GM15510 (cell line): ENCODE results near the gene TPR.

Experiments used
- POLR2A ChIP-seq: IDR thresholded peaks from 3 replicates; pipeline ENCODE4 v1.6.1; 2011; ENCODE audit warnings: borderline replicate concordance; ENCODE audit not compliant: insufficient read length; ENCODE audit errors: extremely low read depth

The TPR gene

DNA sequence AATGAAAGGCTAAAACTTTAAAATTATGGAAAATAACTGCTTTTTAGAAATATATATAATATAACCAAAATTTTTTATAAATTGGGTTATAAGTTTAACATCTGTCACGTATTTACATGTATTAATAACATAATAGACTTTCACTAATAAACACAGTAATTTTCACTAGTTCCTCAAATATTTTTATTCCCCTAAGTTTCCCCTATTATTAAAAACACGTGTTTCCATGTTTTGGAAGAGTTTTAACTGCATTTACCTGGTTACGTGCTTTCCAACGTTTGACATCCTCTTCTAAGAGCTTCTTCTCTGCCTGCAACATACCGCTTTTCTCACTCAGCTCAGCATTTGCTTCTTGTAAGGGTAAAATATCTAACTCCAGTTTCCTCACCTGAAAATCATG lies 34.3 kb downstream of the TPR start:
- no peak for TF ChIP-seq POLR2A

DNA sequence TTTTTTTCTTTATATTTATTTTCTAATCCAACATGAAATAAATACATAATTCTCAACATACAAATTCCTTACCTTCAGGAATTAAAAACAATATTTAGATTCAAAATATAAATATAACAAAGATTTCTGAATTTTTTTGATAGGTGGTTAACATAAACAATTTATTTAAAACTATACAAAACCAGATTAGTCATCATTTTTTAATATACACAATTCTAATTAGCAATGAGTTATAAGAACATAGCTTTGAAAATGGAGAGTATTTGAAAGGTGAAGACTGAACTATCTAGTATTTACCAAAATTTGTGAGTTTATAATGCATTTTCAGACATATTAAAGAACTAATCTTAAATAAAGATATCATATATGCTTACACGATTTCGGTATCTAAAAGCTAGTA lies 37.5 kb downstream of the TPR start:
- TF ChIP-seq POLR2A = no peak

DNA sequence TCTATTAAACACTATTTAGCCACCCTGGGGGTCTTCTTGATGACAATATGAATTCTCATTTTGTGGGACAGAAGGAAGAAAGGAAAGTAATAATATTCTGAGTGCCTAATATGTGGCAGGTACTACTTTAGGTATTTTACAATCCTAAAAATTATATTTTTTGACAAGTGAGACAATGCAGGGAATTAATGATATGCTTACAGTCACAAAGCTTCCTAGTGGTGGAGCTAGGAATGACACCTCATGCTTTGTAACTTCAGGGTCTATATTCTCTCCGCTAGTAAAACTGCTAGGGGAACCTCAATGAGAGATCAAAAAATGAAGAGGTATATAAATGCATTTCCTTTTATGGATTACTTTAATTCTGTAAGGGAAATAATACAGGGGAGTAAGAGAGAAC lies 44.3 kb downstream of the TPR start:
- TF ChIP-seq POLR2A = no peak

DNA sequence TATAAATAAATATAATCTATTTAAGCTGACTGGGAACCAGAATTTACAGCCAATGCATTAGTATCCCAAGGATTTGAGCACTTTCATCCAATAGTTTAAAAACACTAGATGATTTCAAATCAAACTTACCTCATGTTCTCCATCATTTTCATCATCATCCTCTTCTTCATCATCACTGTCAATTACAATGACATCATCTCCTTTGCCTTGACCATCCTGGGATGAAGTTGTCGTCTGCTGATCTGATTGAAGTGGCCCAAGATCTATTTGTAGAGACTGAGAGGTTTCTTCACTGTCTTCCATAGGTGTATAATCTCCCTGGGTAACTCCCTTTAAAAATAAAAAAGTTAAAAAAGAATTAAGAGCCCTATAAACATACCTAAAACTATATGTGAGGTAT lies 47.7 kb downstream of the TPR start:
- no peak for TF ChIP-seq POLR2A

DNA sequence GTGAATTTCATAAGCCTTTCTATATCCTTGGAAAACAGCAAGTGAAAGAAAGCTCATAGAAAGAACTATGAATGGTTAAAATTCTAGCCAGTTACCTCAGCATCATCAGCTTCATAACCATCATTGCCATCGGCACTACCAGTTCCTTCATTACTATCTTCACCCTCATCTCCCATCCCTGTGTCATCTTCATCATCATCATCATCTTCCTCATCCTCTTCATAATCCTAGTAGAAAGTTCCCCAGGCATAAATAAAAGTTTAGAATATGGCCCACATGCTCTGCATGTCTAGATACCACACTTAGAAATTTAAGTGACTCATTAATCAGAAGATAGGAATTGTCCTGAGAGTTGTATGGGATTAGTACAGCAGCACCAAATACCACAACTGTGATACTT lies 49.0 kb downstream of the TPR start:
- TF ChIP-seq POLR2A = no peak

DNA sequence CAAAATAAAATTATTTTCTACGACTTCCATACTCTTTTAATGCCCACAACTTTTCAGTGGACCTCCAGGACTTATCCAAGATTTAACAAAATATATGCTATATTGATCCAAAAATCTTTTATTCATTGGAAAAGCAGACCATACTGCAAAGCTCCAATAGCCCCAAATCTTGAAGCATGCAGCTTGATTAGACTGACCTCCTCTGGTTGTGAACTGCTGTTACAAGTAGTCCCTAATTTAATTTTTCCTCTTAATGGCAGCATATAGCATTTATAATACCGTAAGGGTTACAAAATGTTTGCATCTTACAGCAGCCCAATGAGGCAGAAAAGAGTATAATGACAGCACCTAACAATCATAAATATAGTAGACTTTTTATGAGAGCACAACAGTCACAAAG lies 49.8 kb downstream of the TPR start:
- no peak for TF ChIP-seq POLR2A

DNA sequence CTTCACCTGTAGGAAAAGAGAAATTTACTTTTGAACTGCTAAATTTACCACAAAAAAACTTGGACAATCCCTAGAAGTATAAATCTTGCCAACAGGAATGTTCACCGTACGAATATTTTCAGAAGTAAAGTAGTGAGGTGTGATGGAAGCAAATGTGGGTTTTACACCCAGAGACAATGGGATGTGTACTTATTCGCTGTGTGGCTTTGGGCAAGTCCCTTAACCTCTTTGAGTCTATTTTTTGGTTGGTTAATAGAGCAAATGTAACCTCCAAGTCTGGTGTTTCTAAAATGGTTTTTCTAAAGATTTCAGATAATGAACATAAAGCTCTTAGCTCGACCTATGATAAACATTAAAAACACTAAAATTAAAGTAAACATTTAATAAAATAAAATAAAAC lies 51.2 kb downstream of the TPR start:
- no peak for TF ChIP-seq POLR2A

DNA sequence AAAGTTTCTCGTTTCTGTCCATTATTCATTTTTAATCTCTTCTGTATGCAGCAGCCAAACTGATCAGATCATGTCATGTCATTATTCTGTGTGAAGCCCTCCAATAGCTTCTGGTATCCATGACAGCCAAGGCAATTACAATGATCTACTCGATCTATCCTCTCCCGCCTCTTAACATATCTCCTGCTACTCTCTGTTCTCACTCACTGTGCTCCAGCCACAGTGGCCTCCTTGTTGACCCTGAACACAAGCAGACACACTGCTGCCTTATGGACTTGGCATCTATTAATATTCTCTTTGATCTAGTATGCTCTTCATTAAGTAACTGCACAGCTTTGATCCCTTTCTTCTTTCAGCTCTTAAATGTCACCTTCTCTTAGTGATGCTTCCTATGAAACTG lies 59.5 kb downstream of the TPR start:
- TF ChIP-seq POLR2A = no peak

DNA sequence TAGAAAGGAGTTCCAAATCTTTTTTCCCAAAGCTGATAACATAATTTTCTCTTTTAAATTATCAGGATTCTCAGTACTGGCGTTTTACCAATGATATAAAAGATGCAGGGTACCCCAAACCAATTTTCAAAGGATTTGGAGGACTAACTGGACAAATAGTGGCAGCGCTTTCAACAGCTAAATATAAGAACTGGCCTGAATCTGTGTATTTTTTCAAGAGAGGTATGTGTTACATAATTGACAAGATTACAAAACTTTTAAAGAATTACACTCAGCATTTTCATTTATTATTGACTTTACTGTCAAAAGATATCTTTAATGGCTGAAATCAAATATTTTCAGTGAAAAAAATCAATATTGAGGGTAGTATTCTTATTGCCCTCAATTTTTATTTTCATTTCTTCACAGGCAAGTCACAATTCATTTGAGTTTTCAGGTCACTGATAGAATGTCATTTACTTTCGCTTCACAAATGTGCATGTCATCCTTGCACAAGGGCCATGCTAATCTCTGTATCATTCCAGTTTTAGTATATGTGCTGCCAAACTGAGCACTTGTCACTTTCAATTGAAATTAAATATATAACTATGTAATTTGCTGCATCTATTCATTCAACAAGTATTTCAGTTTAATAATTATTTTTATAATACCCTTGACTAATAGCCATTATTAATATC lies 63.5 kb downstream of the TPR start:
- no peak for TF ChIP-seq POLR2A

DNA sequence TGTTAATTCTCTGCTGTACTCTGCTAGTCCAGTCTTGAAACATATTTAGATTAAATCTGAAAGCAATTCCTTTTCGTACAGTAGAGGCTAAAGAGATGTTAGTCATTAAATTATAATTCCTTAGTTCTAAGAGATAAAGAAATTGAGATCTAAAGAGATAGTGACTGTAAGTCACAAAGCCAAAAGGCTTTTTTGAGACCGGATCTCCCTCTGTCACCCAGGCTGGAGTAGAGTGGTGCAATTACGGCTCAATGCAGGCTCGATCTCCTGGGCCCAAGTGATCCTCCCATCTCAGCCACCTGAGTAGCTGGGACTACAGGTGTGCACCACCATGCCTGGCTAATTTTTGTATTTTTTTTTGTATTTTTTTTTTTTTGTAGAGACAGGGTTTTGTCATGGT lies 64.7 kb downstream of the TPR start:
- TF ChIP-seq POLR2A = no peak

DNA sequence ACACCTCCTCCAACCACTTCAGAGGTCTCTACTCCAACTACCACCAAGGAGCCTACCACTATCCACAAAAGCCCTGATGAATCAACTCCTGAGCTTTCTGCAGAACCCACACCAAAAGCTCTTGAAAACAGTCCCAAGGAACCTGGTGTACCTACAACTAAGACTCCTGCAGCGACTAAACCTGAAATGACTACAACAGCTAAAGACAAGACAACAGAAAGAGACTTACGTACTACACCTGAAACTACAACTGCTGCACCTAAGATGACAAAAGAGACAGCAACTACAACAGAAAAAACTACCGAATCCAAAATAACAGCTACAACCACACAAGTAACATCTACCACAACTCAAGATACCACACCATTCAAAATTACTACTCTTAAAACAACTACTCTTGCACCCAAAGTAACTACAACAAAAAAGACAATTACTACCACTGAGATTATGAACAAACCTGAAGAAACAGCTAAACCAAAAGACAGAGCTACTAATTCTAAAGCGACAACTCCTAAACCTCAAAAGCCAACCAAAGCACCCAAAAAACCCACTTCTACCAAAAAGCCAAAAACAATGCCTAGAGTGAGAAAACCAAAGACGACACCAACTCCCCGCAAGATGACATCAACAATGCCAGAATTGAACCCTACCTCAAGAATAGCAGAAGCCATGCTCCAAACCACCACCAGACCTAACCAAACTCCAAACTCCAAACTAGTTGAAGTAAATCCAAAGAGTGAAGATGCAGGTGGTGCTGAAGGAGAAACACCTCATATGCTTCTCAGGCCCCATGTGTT lies 66.6 kb downstream of the TPR start:
- no peak for TF ChIP-seq POLR2A

DNA sequence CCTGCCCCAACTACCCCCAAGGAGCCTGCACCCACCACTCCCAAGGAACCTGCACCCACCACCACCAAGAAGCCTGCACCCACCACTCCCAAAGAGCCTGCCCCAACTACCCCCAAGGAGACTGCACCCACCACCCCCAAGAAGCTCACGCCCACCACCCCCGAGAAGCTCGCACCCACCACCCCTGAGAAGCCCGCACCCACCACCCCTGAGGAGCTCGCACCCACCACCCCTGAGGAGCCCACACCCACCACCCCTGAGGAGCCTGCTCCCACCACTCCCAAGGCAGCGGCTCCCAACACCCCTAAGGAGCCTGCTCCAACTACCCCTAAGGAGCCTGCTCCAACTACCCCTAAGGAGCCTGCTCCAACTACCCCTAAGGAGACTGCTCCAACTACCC lies 67.6 kb downstream of the TPR start:
- no peak for TF ChIP-seq POLR2A

DNA sequence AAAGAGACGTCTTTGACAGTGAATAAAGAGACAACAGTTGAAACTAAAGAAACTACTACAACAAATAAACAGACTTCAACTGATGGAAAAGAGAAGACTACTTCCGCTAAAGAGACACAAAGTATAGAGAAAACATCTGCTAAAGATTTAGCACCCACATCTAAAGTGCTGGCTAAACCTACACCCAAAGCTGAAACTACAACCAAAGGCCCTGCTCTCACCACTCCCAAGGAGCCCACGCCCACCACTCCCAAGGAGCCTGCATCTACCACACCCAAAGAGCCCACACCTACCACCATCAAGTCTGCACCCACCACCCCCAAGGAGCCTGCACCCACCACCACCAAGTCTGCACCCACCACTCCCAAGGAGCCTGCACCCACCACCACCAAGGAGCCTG lies 68.5 kb downstream of the TPR start:
- TF ChIP-seq POLR2A = no peak

DNA sequence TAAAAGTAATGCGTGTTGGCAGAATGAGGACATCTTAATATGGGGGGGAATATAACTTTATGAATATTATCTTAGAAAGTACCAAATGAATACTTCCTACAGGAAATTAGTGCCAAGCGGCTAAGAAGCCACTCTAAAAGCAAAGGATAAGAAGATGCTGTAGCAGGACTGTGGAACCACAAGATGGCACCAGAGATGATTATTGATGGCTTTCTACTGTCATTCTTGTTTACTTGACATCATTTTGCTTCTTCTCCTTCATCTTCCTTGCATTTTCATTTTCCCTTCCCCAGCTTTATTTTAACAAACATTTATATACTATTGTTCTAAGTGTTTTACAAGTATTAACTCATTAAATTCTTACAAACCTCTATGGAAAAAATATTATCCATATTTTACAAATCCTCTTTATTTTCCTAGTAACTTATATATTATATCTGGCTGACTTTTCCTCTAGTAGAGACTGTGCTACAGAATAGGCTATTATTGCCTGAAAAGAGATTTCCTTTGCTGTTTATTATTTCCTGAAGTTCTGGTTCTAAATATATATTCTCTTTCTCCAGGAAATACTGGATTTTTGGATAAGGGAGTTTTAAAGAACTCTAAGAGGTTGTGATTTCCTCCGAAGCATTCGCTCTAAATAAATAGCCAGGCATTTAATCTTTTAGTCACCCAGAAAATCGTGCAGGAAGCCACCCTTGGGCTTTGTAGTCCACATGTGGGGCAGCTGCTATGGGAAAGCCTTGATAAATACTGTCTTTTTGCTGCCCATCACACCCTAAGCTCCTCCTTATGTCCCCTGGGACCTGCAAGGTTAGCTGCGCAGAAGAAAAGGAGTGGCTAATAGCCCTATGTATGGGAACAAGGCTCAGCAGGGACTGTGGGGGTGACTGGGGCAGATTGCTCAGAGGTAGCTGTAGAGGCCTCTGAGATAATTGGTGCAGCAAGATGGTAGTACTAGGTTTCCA lies 69.8 kb downstream of the TPR start:
- TF ChIP-seq POLR2A = no peak

DNA sequence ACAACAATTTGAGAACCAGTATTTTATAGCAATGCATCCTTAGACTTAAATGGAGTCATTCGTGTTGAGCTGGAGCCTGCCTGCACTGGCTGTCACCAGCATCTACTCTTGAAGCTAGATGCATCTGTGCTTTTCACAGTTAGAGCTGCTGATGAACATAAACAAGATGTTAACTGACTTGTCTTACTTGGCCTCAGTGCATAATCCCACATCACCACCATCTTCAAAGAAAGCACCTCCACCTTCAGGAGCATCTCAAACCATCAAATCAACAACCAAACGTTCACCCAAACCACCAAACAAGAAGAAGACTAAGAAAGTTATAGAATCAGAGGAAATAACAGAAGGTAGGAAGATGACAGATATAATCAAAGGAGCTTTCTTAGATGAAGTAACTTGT lies 71.1 kb downstream of the TPR start:
- no peak for TF ChIP-seq POLR2A
